HepG2 (cell line): ENCODE data around the gene FAM200B. TPM values are rescaled to one million over a fixed set of nuclear protein-coding genes. Genes with fewer than 3 reads are reported as not detected.

Experiments used
- ATAC-seq: fragments of 200-7000 bp; cut with Tn5 transposase; 3 replicates; pipeline ENCODE4 v1.9.1; 2020; ENCODE audit warnings: mild to moderate bottlenecking, moderate library complexity
- BruUV-seq: library from RNA; stranded (reverse); fragments of 400-500 nt; replicated peaks from 2 replicates; lab custom pipeline; 2021; lab: Mats Ljungman, UMichigan
- CTCF ChIA-PET: fragments of 300-600 bp; formaldehyde crosslinking; extraction: SDS; loops from one replicate; lab custom pipeline; 2021; ENCODE audit warnings: low total read pairs, inconsistent platforms, low intra/inter-chr PET ratio; lab: Yijun Ruan, JAX
- POLR2A ChIA-PET: fragments of 350-600 bp; sonication (Branson Sonifier 250); formaldehyde crosslinking; loops from one replicate; lab custom pipeline; 2020; ENCODE audit warnings: antibody characterized with exemption, inconsistent platforms; lab: Yijun Ruan, JAX
- DNase-seq: peaks from one replicate; pipeline ENCODE4 v3.0.0-alpha.2; 2015; ENCODE audit warnings: low spot score
- FAIRE-seq: peaks from 3 replicates; lab custom pipeline; 2011; peaks lifted over from hg19 to GRCh38; lab: Jason Lieb, UNC
- H2AFZ ChIP-seq: one replicate; pipeline ENCODE4 v1.6.1; 2011; ENCODE audit warnings: low read length, inconsistent platforms
- H3K27ac ChIP-seq: fragments of 300-600 bp; 3 replicates; pipeline ENCODE4 v1.8.0; 2011; ENCODE audit warnings: mixed run types, mild to moderate bottlenecking, mixed read lengths, low read length, inconsistent platforms; ENCODE audit not compliant: insufficient read depth; ENCODE audit errors: extremely low read length
- H3K27me3 ChIP-seq, 2 experiments: fragments of 200-600 bp in 1 of 2; 2 replicates in 1 of 2; 3 replicates in 1 of 2; pipeline versions ENCODE4 v1.6.0 to v1.8.0; 2011; ENCODE audit warnings: low read length in 2 of 2, mild to moderate bottlenecking in 2 of 2, moderate library complexity in 2 of 2, inconsistent platforms in 1 of 2; ENCODE audit not compliant: insufficient read depth in 2 of 2, control insufficient read depth in 1 of 2
- H3K36me3 ChIP-seq, 2 experiments: fragments of 200-600 bp in 1 of 2; replicated peaks in 1 of 2; 2 replicates in 1 of 2; 3 replicates in 1 of 2; pipeline versions ENCODE4 v1.5.1 to v1.8.0; 2011; ENCODE audit warnings: low read length in 2 of 2, inconsistent platforms in 1 of 2; ENCODE audit not compliant: insufficient read depth in 2 of 2, control insufficient read depth in 1 of 2
- H3K4me1 ChIP-seq: 2 replicates; pipeline ENCODE4 v1.5.1; 2012; ENCODE audit warnings: low read length, inconsistent platforms; ENCODE audit not compliant: insufficient read depth
- H3K4me2 ChIP-seq: 2 replicates; pipeline ENCODE4 v1.6.0; 2011; ENCODE audit warnings: low read depth, low read length, inconsistent platforms
- H3K4me3 ChIP-seq, 3 experiments: fragments of 200-600 bp in 1 of 3; sonication (generic), shearing (Covaris generic) in 1 of 3; replicated peaks in 1 of 3; 2 replicates each; pipeline ENCODE4 v1.5.1; 2011 to 2016; ENCODE audit warnings: low read length in 3 of 3, inconsistent platforms in 2 of 3, low read depth in 2 of 3, mild to moderate bottlenecking in 2 of 3, control low read depth in 1 of 3, mixed read lengths in 1 of 3; ENCODE audit not compliant: insufficient read depth in 1 of 3
- H3K79me2 ChIP-seq: one replicate; pipeline ENCODE4 v1.6.1; 2011; ENCODE audit warnings: low read length, inconsistent platforms; ENCODE audit not compliant: insufficient read depth
- H3K9ac ChIP-seq: 2 replicates; pipeline ENCODE4 v1.6.0; 2011; ENCODE audit warnings: mild to moderate bottlenecking, low read depth, low read length, inconsistent platforms; ENCODE audit not compliant: insufficient read depth
- H3K9me3 ChIP-seq: 2 replicates; pipeline ENCODE4 v1.5.1; 2012; ENCODE audit warnings: mild to moderate bottlenecking, low read length
- H4K20me1 ChIP-seq: 2 replicates; pipeline ENCODE4 v1.6.0; 2011; ENCODE audit warnings: inconsistent platforms, mild to moderate bottlenecking, low read length, moderate library complexity; ENCODE audit not compliant: insufficient read depth
- ETV5 ChIP-seq: IDR thresholded peaks from 2 replicates; pipeline ENCODE4 v1.6.1; 2018; ENCODE audit warnings: missing biosample characterization, missing genetic modification reagents, inconsistent platforms, borderline replicate concordance
- FIP1L1 ChIP-seq: fragments of 200-400 bp; formaldehyde crosslinking; IDR thresholded peaks from 2 replicates; pipeline ENCODE4 v1.6.1; 2018; ENCODE audit warnings: low read depth, mild to moderate bottlenecking, low read length, moderate library complexity, borderline replicate concordance; ENCODE audit not compliant: insufficient read depth
- KAT8 ChIP-seq: IDR thresholded peaks from 2 replicates; pipeline ENCODE4 v1.6.1; 2016; ENCODE audit warnings: missing genetic modification reagents, missing compliant biosample characterization
- STAG1 ChIP-seq: sonication (generic); formaldehyde crosslinking; IDR thresholded peaks from 2 replicates; pipeline ENCODE4 v1.4.0; 2020; ENCODE audit warnings: missing genetic modification reagents
- TCF12 ChIP-seq, 2 experiments: fragments of 450-650 bp in 1 of 2; sonication (generic) in 1 of 2; formaldehyde crosslinking in 1 of 2; IDR thresholded peaks; 2 replicates each; pipeline versions ENCODE4 v1.6.1 to v1.8.0; 2017 to 2022; ENCODE audit warnings: antibody characterized with exemption in 1 of 2, mild to moderate bottlenecking in 1 of 2, missing genetic modification reagents in 1 of 2, moderate library complexity in 1 of 2
- ZMYM4 ChIP-seq: sonication (generic); formaldehyde crosslinking; IDR thresholded peaks from 2 replicates; pipeline ENCODE4 v1.8.1; 2023; ENCODE audit warnings: mild to moderate bottlenecking, missing genetic modification reagents
- WGBS: methylation state at CpG from one replicate; pipeline ENCODE4 v1.1.6; 2017; ENCODE audit warnings: low lambda C conversion rate; 5-methylcytosine and 5-hydroxymethylcytosine counted together
- in situ Hi-C: cut with HindIII; loops from 2 replicates; pipeline ENCODE4 v1.10.0; 2017; ENCODE audit warnings: low pct_unique_long_range_greater_than_20kb; ENCODE audit not compliant: extremely low pct_ligation_motif_present
- intact Hi-C: fragments of 100-400 bp; cut with micrococcal nuclease; formaldehyde crosslinking; loops from one replicate; pipeline ENCODE4 v1.10.0; 2022; ENCODE audit not compliant: unreplicated experiment
- polyA plus RNA-seq, 8 experiments: library from polyadenylated mRNA; depleted of rRNA in 3 of 8; stranded (reverse) in 7 of 8; unstranded in 1 of 8; fragments of >200 nt; fragmentation: Illumina TruSeq in 4 of 8; extraction: Trizol in 4 of 8; gene quantifications; 2 replicates each; pipeline versions ENCODE4 v1.2.1 to v1.2.3, GENCODE V29; 2011 to 2016; ENCODE audit warnings: low read depth in 4 of 8, missing spikeins in 1 of 8, mixed read lengths in 1 of 8; ENCODE audit not compliant: insufficient read depth in 1 of 8
- total RNA-seq, 5 experiments: library from RNA; depleted of rRNA; stranded (reverse); fragments of >200 nt; fragmentation: Illumina TruSeq; extraction: Trizol; gene quantifications; 2 replicates each; pipeline ENCODE4 v1.2.3, GENCODE V29; 2016; ENCODE audit warnings: low read depth in 1 of 5
- TF ChIP-seq, protein P1 (sequence below), 2 experiments: sonication (generic) in 1 of 2; formaldehyde crosslinking in 1 of 2; IDR thresholded peaks; 2 replicates each; pipeline versions ENCODE4 v1.4.0 to v1.6.1; 2018 to 2020; ENCODE audit warnings: missing genetic modification reagents in 2 of 2, borderline replicate concordance in 1 of 2, low read depth in 1 of 2, mild to moderate bottlenecking in 1 of 2, missing biosample characterization in 1 of 2
- TF ChIP-seq, protein P2 (sequence below): sonication (generic); formaldehyde crosslinking; IDR thresholded peaks from 2 replicates; pipeline ENCODE4 v1.8.0; 2022; ENCODE audit warnings: mild to moderate bottlenecking, missing genetic modification reagents, moderate library complexity

FAM200B gene
- total and polyA plus RNA-seq, 2 of the 13 experiments (the other 11 are each of a cell fraction or from before 2014, with no cell fraction given), result 25.6 to 41.8 TPM

DNA sequence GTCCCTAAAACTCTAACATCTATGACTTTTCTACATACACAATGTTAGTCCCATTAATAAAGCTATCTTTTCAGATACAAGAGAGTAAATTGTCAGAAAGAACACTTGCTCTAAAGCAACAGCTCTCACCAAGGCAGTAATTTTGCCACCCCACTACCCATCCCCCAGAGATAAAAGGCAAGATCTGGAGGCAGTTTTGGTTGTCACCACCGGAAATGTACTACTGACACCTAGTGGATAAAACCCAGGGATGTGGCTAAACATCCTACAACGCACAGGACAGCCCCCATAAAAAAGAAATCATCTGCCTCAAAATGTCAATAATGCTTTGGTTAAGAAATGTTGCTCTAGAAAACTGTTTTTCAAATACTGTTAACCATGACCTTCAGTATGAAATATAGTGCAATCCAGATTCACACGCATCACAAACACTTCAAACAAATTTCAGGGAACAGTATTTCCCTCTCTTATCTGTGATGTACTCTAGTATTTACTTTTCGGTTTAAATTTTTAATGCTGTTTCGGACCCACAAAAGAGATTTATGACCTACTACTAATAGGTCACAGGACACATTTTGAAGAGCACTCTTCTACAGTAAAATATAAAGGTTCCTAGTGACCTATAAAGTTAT, 31.6 kb upstream of the FAM200B start (continued):
- TF ChIP-seq STAG1 (CRISPR knock-in tag) (peak; percentile 69), ETV5 (peak; percentile 84; the same call in 1 of the 2 replicates), ZMYM4 (CRISPR knock-in tag) (peak; percentile 38; the same call in 1 of the 2 replicates), KAT8 (CRISPR knock-in tag) (0 out of 2 replicates have a peak, but pooled peaks have one; percentile 25)
- TF ChIP-seq, protein P1, sequence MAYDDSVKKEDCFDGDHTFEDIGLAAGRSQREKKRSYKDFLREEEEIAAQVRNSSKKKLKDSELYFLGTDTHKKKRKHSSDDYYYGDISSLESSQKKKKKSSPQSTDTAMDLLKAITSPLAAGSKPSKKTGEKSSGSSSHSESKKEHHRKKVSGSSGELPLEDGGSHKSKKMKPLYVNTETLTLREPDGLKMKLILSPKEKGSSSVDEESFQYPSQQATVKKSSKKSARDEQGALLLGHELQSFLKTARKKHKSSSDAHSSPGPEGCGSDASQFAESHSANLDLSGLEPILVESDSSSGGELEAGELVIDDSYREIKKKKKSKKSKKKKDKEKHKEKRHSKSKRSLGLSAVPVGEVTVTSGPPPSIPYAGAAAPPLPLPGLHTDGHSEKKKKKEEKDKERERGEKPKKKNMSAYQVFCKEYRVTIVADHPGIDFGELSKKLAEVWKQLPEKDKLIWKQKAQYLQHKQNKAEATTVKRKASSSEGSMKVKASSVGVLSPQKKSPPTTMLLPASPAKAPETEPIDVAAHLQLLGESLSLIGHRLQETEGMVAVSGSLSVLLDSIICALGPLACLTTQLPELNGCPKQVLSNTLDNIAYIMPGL (CRISPR knock-in tag; IDR thresholded peaks at IDR 0.05; ENCODE audit: borderline replicate concordance in 1 of 2, low read depth in 1 of 2), result 0 out of 4 replicates have a peak, but pooled peaks of 1 of the 2 experiments have one; percentile 35
- TF ChIP-seq, all 625 proteins: peak for 17

DNA sequence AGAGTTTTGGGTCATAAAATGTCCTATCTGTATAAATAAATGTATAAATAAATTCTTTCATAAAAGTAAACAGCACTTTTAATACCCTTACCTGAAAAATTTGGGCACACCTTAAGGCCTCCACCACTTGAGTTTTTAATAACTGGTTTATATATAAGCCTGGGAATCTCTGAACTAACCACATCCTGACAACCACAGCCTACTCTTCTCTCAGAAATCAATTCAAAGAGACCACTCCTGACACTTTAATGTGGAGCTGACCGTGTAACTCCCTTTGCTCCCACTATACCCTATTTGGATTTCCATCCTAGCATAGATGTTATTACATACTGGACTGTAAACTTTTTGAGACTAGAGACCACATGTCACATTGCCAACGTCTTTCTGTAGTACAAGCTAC, 30.0 kb upstream of the FAM200B start:
- ATAC-seq, result no peak
- H3K79me2 ChIP-seq, result peaks cover 74% of the 10 kb centered on the region
- FAIRE-seq, result no peak
- in situ Hi-C loops (loop anchor here (5.0 to 25.0 kb wide), 2 partner anchors 174 to 639 kb away; partner anchors contain the start of gene CPEB2), intact Hi-C loops (loop anchor here (2.0 to 10.0 kb wide), 2 partner anchors 305 to 647 kb away; partner anchors contain the start of gene CPEB2)
- H4K20me1 ChIP-seq, result peaks cover 10% of the 10 kb centered on the region
- H3K9ac ChIP-seq, result peak overlapping the region; percentile 26; the same call in 1 of the 2 replicates
- H3K4me1 ChIP-seq, result peaks cover 45% of the 10 kb centered on the region
- no peak for DNase-seq
- ChIA-PET CTCF (no interaction called here), POLR2A (interaction anchor here (1.4 to 2.2 kb wide), 2 partner anchors 29 to 172 kb away, joined by 5 to 8 read pairs; partner anchors contain the start of gene FAM200B)
- BruUV-seq, result no TSS peak
- 70% methylated on average over 2 of the region's 2 CpGs for WGBS
- no peak overlapping the region for H2AFZ ChIP-seq
- no peak for TF ChIP-seq TCF12 (IDR thresholded peaks at IDR 0.05)
- no peak for TF ChIP-seq TCF12 (CRISPR knock-in tag; IDR thresholded peaks at IDR 0.05)
- TF ChIP-seq, protein P2, sequence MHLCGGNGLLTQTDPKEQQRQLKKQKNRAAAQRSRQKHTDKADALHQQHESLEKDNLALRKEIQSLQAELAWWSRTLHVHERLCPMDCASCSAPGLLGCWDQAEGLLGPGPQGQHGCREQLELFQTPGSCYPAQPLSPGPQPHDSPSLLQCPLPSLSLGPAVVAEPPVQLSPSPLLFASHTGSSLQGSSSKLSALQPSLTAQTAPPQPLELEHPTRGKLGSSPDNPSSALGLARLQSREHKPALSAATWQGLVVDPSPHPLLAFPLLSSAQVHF (CRISPR knock-in tag), result no peak
- TF ChIP-seq FIP1L1, result no peak
- no peaks in the 10 kb centered on the region for H3K36me3 ChIP-seq
- H3K4me2 ChIP-seq, result peak overlapping the region; percentile 83
- no peaks in the 10 kb centered on the region for H3K9me3 ChIP-seq
- H3K4me3 ChIP-seq, result no peak overlapping the region; a peak in 1 of 6 replicates
- no peaks in the 10 kb centered on the region; a peak in 1 of 5 replicates for H3K27me3 ChIP-seq
- no peak overlapping the region for H3K27ac ChIP-seq
